Activated gamma-delta T cell treated with Interleukin-2 at 50 U/mL for 16 hours (primary cell): Measurements from ENCODE around the gene DET1.
"Not testable (repeated sequence)": the region's sequence is repeated elsewhere in the genome, so short reads cannot be mapped to it uniquely, and the experiment has no call there.

Experiments
- DNase-seq: peaks from one replicate; pipeline ENCODE4 v3.0.0-alpha.2; 2020

The DET1 gene

GRCh38 chr15:88539441-88539840, 7.0 kb downstream of the DET1 start:
- DNase-seq, result no peak

- no peak for DNase-seq
Observed at GRCh38 chr15:88538972-88539371, 7.5 kb downstream of the DET1 start.

- DNase-seq, result no peak
Observed at GRCh38 chr15:88537591-88538317, 8.7 kb downstream of the DET1 start.

GRCh38 chr15:88535607-88536313, 10.7 kb downstream of the DET1 start:
- DNase-seq, result no peak

- DNase-seq, result no peak
Observed at GRCh38 chr15:88535100-88535499, 11.4 kb downstream of the DET1 start.

- no peak for DNase-seq
Observed at GRCh38 chr15:88533376-88533775, 13.1 kb downstream of the DET1 start.

GRCh38 chr15:88529021-88529630, 17.4 kb downstream of the DET1 start:
- DNase-seq, result no peak

- no peak for DNase-seq
Observed at GRCh38 chr15:88526247-88526879, 20.1 kb downstream of the DET1 start.

- DNase-seq, result no peak
Observed at GRCh38 chr15:88525418-88525817, 21.1 kb downstream of the DET1 start.

GRCh38 chr15:88524094-88524493, 22.4 kb downstream of the DET1 start:
- not testable (repeated sequence) for DNase-seq

- DNase-seq, result no peak
Observed at GRCh38 chr15:88518903-88519302, 27.6 kb downstream of the DET1 start.

- DNase-seq, result no peak
Observed at GRCh38 chr15:88513195-88513594, 33.3 kb downstream of the DET1 start.

- no peak for DNase-seq
Observed at GRCh38 chr15:88512601-88513000, 33.9 kb downstream of the DET1 start.

- DNase-seq, result no peak
Observed at GRCh38 chr15:88512078-88512477, 34.4 kb downstream of the DET1 start.

GRCh38 chr15:88511161-88511560, 35.3 kb downstream of the DET1 start:
- DNase-seq, result no peak

GRCh38 chr15:88509964-88510363, 36.5 kb downstream of the DET1 start:
- no peak for DNase-seq

GRCh38 chr15:88509321-88509720, 37.2 kb downstream of the DET1 start:
- no peak for DNase-seq

- no peak for DNase-seq
Observed at GRCh38 chr15:88506628-88507027, 39.9 kb downstream of the DET1 start.

- no peak for DNase-seq
Observed at GRCh38 chr15:88505721-88506120, 40.8 kb downstream of the DET1 start.

GRCh38 chr15:88504445-88504844, 42.0 kb downstream of the DET1 start:
- no peak for DNase-seq

- DNase-seq, result no peak
Observed at GRCh38 chr15:88498996-88499395, 47.5 kb downstream of the DET1 start.

GRCh38 chr15:88497109-88497765, 49.2 kb downstream of the DET1 start:
- DNase-seq, result no peak

- no peak for DNase-seq
Observed at GRCh38 chr15:88493844-88494243, 52.6 kb downstream of the DET1 start.
